T-helper 1 cell (primary cell): ENCODE measurements around the gene TSPYL1.
A peak's percentile ranks its signal among the peaks of the same experiment; 100 is the strongest.
"Not testable (repeated sequence)": the region's sequence is repeated elsewhere in the genome, so short reads cannot be mapped to it uniquely, and the experiment has no call there.

Experiments used
- DNase-seq, 5 donors: peaks; one replicate each; pipeline ENCODE4 v3.0.0-alpha.2; 2012 to 2020

Gene TSPYL1

GRCh38 chr6:116292553-116292952 is 12.8 kb upstream of the TSPYL1 start:
- DNase-seq, result no peak

GRCh38 chr6:116291701-116292396 is 12.1 kb upstream of the TSPYL1 start:
- DNase-seq, result no peak

- no peak for DNase-seq
Measured at GRCh38 chr6:116290799-116291198, 11.1 kb upstream of the TSPYL1 start.

GRCh38 chr6:116289876-116290275 is 10.1 kb upstream of the TSPYL1 start:
- no peak for DNase-seq

- DNase-seq, result peak in 1 of 5 donors; percentile 22
Measured at GRCh38 chr6:116287689-116288282, 8.1 kb upstream of the TSPYL1 start.

GRCh38 chr6:116286773-116287358 is 7.1 kb upstream of the TSPYL1 start:
- peak in 1 of 5 donors; percentile 11 for DNase-seq

GRCh38 chr6:116284984-116285383 is 5.3 kb upstream of the TSPYL1 start:
- not testable (repeated sequence) for DNase-seq

- no peak for DNase-seq
Measured at GRCh38 chr6:116283191-116283590, 3.5 kb upstream of the TSPYL1 start.

- DNase-seq, result no peak
Measured at GRCh38 chr6:116282698-116283097, 3.0 kb upstream of the TSPYL1 start.

- no peak for DNase-seq
Measured at GRCh38 chr6:116280933-116281316, 1.2 kb upstream of the TSPYL1 start.

GRCh38 chr6:116280161-116280932 is 617 bp upstream of the TSPYL1 start:
- DNase-seq, result no peak

GRCh38 chr6:116278854-116279231 is 887 bp downstream of the TSPYL1 start:
- no peak for DNase-seq

GRCh38 chr6:116278481-116278829 is 1.3 kb downstream of the TSPYL1 start:
- no peak for DNase-seq

- no peak for DNase-seq
Measured at GRCh38 chr6:116277124-116277523, 2.6 kb downstream of the TSPYL1 start.

GRCh38 chr6:116271149-116271708 is 8.5 kb downstream of the TSPYL1 start:
- no peak for DNase-seq

GRCh38 chr6:116268589-116269293 is 11.0 kb downstream of the TSPYL1 start:
- peak in 1 of 5 donors; percentile 38 for DNase-seq

GRCh38 chr6:116267836-116268588 is 11.7 kb downstream of the TSPYL1 start:
- no peak for DNase-seq

GRCh38 chr6:116266803-116267202 is 12.9 kb downstream of the TSPYL1 start:
- no peak for DNase-seq

GRCh38 chr6:116265041-116265829 is 14.5 kb downstream of the TSPYL1 start:
- DNase-seq, result no peak

GRCh38 chr6:116263353-116263752 is 16.4 kb downstream of the TSPYL1 start:
- no peak for DNase-seq

- no peak for DNase-seq
Measured at GRCh38 chr6:116258520-116258919, 21.2 kb downstream of the TSPYL1 start.
